PC-3 (cell line): ENCODE measurements around the gene CHGA. TPM values are rescaled to one million over a fixed set of nuclear protein-coding genes. Genes with fewer than 3 reads are reported as not detected.

Experiments
- ATAC-seq: fragments of 200-7000 bp; cut with Tn5 transposase; 2 replicates; pipeline ENCODE4 v1.9.1; 2020; ENCODE audit warnings: mild to moderate bottlenecking, moderate library complexity
- BruUV-seq: library from RNA; stranded (reverse); fragments of 400-500 nt; replicated peaks from 2 replicates; lab custom pipeline; 2021; lab: Mats Ljungman, UMichigan
- CTCF ChIA-PET: fragments of 300-600 bp; sonication (Branson Sonifier 250); formaldehyde crosslinking; loops from one replicate; lab custom pipeline; 2022; ENCODE audit warnings: antibody characterized with exemption; lab: Charles Lee
- POLR2A ChIA-PET: fragments of 300-600 bp; sonication (Branson Sonifier 250); formaldehyde crosslinking; loops from one replicate; lab custom pipeline; 2022; ENCODE audit warnings: antibody characterized with exemption; ENCODE audit not compliant: unreplicated experiment; lab: Charles Lee
- DNase-seq: peaks from one replicate; pipeline ENCODE4 v3.0.0-alpha.2; 2015
- H2AFZ ChIP-seq: fragments of 300-600 bp; sonication (generic); 2 replicates; pipeline ENCODE4 v1.6.0; 2016; ENCODE audit warnings: antibody characterized with exemption, low read length
- H3F3A ChIP-seq: fragments of 300-600 bp; sonication (generic); one replicate; pipeline ENCODE4 v1.6.0; 2017; ENCODE audit warnings: antibody characterized with exemption, low read length, control low read depth, mild to moderate bottlenecking; ENCODE audit not compliant: unreplicated experiment
- H3K27ac ChIP-seq: fragments of 300-600 bp; sonication (generic); 2 replicates; pipeline ENCODE4 v1.5.1; 2016; ENCODE audit warnings: mild to moderate bottlenecking, low read length
- H3K27me3 ChIP-seq: fragments of 300-600 bp; sonication (generic); 2 replicates; pipeline ENCODE4 v1.6.1; 2016; ENCODE audit warnings: low read length, mixed read lengths
- H3K36me3 ChIP-seq: fragments of 300-600 bp; sonication (generic); 2 replicates; pipeline ENCODE4 v1.6.1; 2016; ENCODE audit warnings: low read depth, mixed run types, low read length, mixed read lengths
- H3K4me1 ChIP-seq: fragments of 300-600 bp; sonication (generic); 2 replicates; pipeline ENCODE4 v1.5.1; 2016; ENCODE audit warnings: low read length; ENCODE audit not compliant: insufficient read depth
- H3K4me2 ChIP-seq: fragments of 300-600 bp; sonication (generic); 2 replicates; pipeline ENCODE4 v1.6.0; 2016; ENCODE audit warnings: low read length
- H3K4me3 ChIP-seq: fragments of 300-600 bp; sonication (generic); 2 replicates; pipeline ENCODE4 v1.5.1; 2016; ENCODE audit warnings: mild to moderate bottlenecking, low read length, mixed read lengths
- H3K79me2 ChIP-seq: fragments of 300-600 bp; sonication (generic); 2 replicates; pipeline ENCODE4 v1.6.1; 2017; ENCODE audit warnings: low read length, mixed read lengths
- H3K9ac ChIP-seq: fragments of 300-600 bp; sonication (generic); 2 replicates; pipeline ENCODE4 v1.6.0; 2016; ENCODE audit warnings: mild to moderate bottlenecking, low read length
- H3K9me2 ChIP-seq: fragments of 300-600 bp; sonication (generic); replicated peaks from 2 replicates; pipeline ENCODE4 v1.6.1; 2016; ENCODE audit warnings: mixed run types, low read length, mixed read lengths
- H3K9me3 ChIP-seq: fragments of 300-600 bp; sonication (generic); 2 replicates; pipeline ENCODE4 v1.6.1; 2016; ENCODE audit warnings: low read length, mixed read lengths
- H4K20me1 ChIP-seq: fragments of 300-600 bp; sonication (generic); 2 replicates; pipeline ENCODE4 v1.6.1; 2016; ENCODE audit warnings: low read length, mixed read lengths
- EZH2 ChIP-seq: fragments of 300-600 bp; sonication (generic); IDR thresholded peaks from one replicate; pipeline ENCODE4 v1.6.1; 2017; ENCODE audit warnings: antibody characterized with exemption, mild to moderate bottlenecking, low read length; ENCODE audit not compliant: unreplicated experiment
- EZH2phosphoT487 ChIP-seq: fragments of 300-600 bp; sonication (generic); IDR thresholded peaks from 2 replicates; pipeline ENCODE4 v1.6.1; 2018; ENCODE audit warnings: mild to moderate bottlenecking, antibody characterized with exemption, low read length, borderline replicate concordance
- intact Hi-C: fragments of 100-400 bp; cut with micrococcal nuclease; formaldehyde crosslinking; loops from 2 replicates; pipeline ENCODE4 v1.9.0; 2023
- total RNA-seq: library from RNA; depleted of rRNA; stranded (reverse); fragments of >200 nt; gene quantifications from 2 replicates; pipeline ENCODE4 v1.2.3, GENCODE V29; 2014
- TF ChIP-seq, protein P1 (sequence below): fragments of 300-600 bp; sonication (generic); conservative IDR thresholded peaks from 2 replicates; pipeline ENCODE4 v1.5.1; 2017; ENCODE audit warnings: antibody characterized with exemption, low read depth, mild to moderate bottlenecking, low read length

The CHGA gene
- total RNA-seq, 1 experiment from 2014 or later, result not detected

DNA sequence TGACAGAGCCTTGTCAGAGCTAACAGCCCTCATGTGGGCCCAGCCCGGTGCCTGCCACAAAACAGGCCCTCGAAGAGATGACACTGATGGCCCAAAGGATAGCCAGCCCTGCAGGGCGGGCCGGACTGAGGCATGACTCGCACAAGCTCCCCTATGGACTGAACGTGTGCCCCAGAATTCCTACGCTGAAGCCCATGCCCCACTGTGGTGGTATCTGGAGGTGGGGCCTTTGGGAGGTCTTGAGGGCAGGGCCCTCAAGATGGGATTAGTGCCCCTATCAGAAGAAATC, 38.6 kb downstream of the CHGA start:
- Histone ChIP-seq H3K79me2 (0 out of 2 replicates have a peak, but pooled peaks cover 1% of the 10 kb centered on the region), H3K9me2 (no peaks in the 10 kb centered on the region), H3K4me3 (no peak overlapping the region), H3K4me2 (no peak overlapping the region), H3K4me1 (peaks cover 22% of the 10 kb centered on the region), H3K9ac (no peak overlapping the region), H3F3A (no peaks in the 10 kb centered on the region), H4K20me1 (no peaks in the 10 kb centered on the region), H2AFZ (no peak overlapping the region), H3K27me3 (no peaks in the 10 kb centered on the region), H3K9me3 (no peaks in the 10 kb centered on the region), H3K36me3 (no peaks in the 10 kb centered on the region; the same call in 1 of the 2 replicates), H3K27ac (no peak overlapping the region)
- no TSS peak for BruUV-seq
- no peak for TF ChIP-seq EZH2phosphoT487
- TF ChIP-seq, protein P1, sequence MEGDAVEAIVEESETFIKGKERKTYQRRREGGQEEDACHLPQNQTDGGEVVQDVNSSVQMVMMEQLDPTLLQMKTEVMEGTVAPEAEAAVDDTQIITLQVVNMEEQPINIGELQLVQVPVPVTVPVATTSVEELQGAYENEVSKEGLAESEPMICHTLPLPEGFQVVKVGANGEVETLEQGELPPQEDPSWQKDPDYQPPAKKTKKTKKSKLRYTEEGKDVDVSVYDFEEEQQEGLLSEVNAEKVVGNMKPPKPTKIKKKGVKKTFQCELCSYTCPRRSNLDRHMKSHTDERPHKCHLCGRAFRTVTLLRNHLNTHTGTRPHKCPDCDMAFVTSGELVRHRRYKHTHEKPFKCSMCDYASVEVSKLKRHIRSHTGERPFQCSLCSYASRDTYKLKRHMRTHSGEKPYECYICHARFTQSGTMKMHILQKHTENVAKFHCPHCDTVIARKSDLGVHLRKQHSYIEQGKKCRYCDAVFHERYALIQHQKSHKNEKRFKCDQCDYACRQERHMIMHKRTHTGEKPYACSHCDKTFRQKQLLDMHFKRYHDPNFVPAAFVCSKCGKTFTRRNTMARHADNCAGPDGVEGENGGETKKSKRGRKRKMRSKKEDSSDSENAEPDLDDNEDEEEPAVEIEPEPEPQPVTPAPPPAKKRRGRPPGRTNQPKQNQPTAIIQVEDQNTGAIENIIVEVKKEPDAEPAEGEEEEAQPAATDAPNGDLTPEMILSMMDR, result no peak
- no peak for TF ChIP-seq EZH2
- ChIA-PET CTCF (no interaction called here), POLR2A (no interaction called here)
- intact Hi-C loops, result loop anchor here (5.0 kb wide), 1 partner anchor 81 kb away; no protein-coding TSS in a partner anchor
- no peak for DNase-seq
- no peak for ATAC-seq

GRCh38 chr14:92962031-92962830, 39.3 kb downstream of the CHGA start:
- no peaks in the 10 kb centered on the region for H3K27me3 ChIP-seq
- no TSS peak for BruUV-seq
- peaks cover 22% of the 10 kb centered on the region for H3K4me1 ChIP-seq
- ATAC-seq (no peak), DNase-seq (no peak)
- H3K4me2 ChIP-seq, result no peak overlapping the region
- no peak overlapping the region for H2AFZ ChIP-seq
- intact Hi-C loops, result loop anchor here (5.0 kb wide), 1 partner anchor 80 kb away; no protein-coding TSS in a partner anchor
- 0 out of 2 replicates have a peak, but pooled peaks cover 3% of the 10 kb centered on the region for H3K79me2 ChIP-seq
- TF ChIP-seq, protein P1, result no peak
- no peak for TF ChIP-seq EZH2phosphoT487
- TF ChIP-seq EZH2, result no peak
- ChIA-PET CTCF (no interaction called here), POLR2A (no interaction called here)
- H3K36me3 ChIP-seq, result no peaks in the 10 kb centered on the region; the same call in 1 of the 2 replicates
- H3F3A ChIP-seq, result no peaks in the 10 kb centered on the region
- H4K20me1 ChIP-seq, result no peaks in the 10 kb centered on the region
- H3K9me3 ChIP-seq, result no peaks in the 10 kb centered on the region
- H3K4me3 ChIP-seq, result no peak overlapping the region
- H3K9ac ChIP-seq, result no peak overlapping the region
- no peaks in the 10 kb centered on the region for H3K9me2 ChIP-seq
- H3K27ac ChIP-seq, result no peak overlapping the region

DNA sequence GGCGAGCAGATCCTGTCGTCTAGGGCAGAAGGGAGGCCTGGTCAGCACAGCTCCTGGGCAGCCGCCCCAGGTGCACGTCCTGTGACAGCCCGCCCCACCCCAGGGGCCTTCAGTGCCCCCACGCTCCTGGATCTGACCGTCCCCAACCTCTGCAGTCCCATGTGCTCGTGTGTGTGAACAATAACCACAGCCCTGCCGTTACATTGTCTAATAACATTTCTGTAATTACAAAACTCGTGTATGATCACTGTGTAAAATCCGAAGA, 39.8 kb downstream of the CHGA start:
- no peaks in the 10 kb centered on the region for H4K20me1 ChIP-seq
- CTCF ChIA-PET, result no interaction called here
- H3K9ac ChIP-seq, result no peak overlapping the region
- ATAC-seq, result no peak
- no peaks in the 10 kb centered on the region for H3K27me3 ChIP-seq
- H3K4me2 ChIP-seq, result no peak overlapping the region
- POLR2A ChIA-PET, result no interaction called here
- H3K9me2 ChIP-seq, result no peaks in the 10 kb centered on the region
- H3K4me3 ChIP-seq, result no peak overlapping the region
- H3K27ac ChIP-seq, result no peak overlapping the region
- TF ChIP-seq, protein P1, result no peak
- TF ChIP-seq EZH2 (no peak), EZH2phosphoT487 (no peak)
- no TSS peak for BruUV-seq
- H3K9me3 ChIP-seq, result no peaks in the 10 kb centered on the region
- H3F3A ChIP-seq, result no peaks in the 10 kb centered on the region
- DNase-seq, result no peak
- no peak overlapping the region for H2AFZ ChIP-seq
- H3K4me1 ChIP-seq, result peaks cover 22% of the 10 kb centered on the region
- 0 out of 2 replicates have a peak, but pooled peaks cover 3% of the 10 kb centered on the region for H3K79me2 ChIP-seq
- intact Hi-C loops, result loop anchor here (5.0 kb wide), 1 partner anchor 80 kb away; no protein-coding TSS in a partner anchor
- H3K36me3 ChIP-seq, result no peaks in the 10 kb centered on the region; the same call in 1 of the 2 replicates
